Uterus (tissue), 4 donors: Measurements from ENCODE around the gene SND1. TPM values are rescaled to one million over a fixed set of nuclear protein-coding genes. Genes with fewer than 3 reads are reported as not detected.

ENCODE experiments used
- DNase-seq, 2 donors: peaks; one replicate each; pipeline ENCODE4 v3.0.0-alpha.2; 2019 to 2020
- H3K27ac ChIP-seq, 2 donors: fragments of 200-600 bp; sonication (generic); 1 replicate in 1 of 2; 2 replicates in 1 of 2; pipeline ENCODE4 v1.5.1; 2016 to 2018
- H3K27me3 ChIP-seq, 2 donors: fragments of 200-600 bp; sonication (generic); one replicate each; pipeline ENCODE4 v1.5.1; 2018 to 2019; ENCODE audit warnings: control low read depth in 1 of 2
- H3K36me3 ChIP-seq, 2 donors: fragments of 200-600 bp; sonication (generic); one replicate each; pipeline ENCODE4 v1.5.1; 2019; ENCODE audit warnings: control low read depth in 1 of 2
- H3K4me1 ChIP-seq, 2 donors: fragments of 200-600 bp; sonication (generic); one replicate each; pipeline ENCODE4 v1.5.1; 2018 to 2019; ENCODE audit warnings: control low read depth in 1 of 2
- H3K4me3 ChIP-seq, 2 donors: fragments of 200-600 bp; sonication (generic); 1 replicate in 1 of 2; 2 replicates in 1 of 2; pipeline ENCODE4 v1.5.1; 2018 to 2019; ENCODE audit warnings: mild to moderate bottlenecking in 1 of 2
- H3K9me3 ChIP-seq, 2 donors: fragments of 200-600 bp; sonication (generic); one replicate each; pipeline ENCODE4 v1.5.1; 2019; ENCODE audit warnings: control low read depth in 1 of 2
- POLR2A ChIP-seq, 2 donors: fragments of 450-650 bp; IDR thresholded peaks; one replicate each; pipeline ENCODE4 v1.6.1; 2016; ENCODE audit warnings: antibody characterized with exemption in 2 of 2, mild to moderate bottlenecking in 1 of 2, moderate library complexity in 1 of 2
- intact Hi-C: fragments of 100-400 bp; cut with DNase I; formaldehyde crosslinking; loops from one replicate; pipeline ENCODE4 v1.15.1; 2023; ENCODE audit warnings: low total_unique reads
- total RNA-seq, 4 donors: library from RNA; depleted of rRNA in 3 of 4; stranded (reverse); fragments of >200 nt in 3 of 4; gene quantifications; one replicate each; pipeline versions ENCODE4 v1.1.0 to v1.2.4, GENCODE V29; 2014 to 2023
- TF ChIP-seq, protein P1 (sequence below), 4 experiments: fragments of 200-600 bp in 2 of 4; fragments of 450-650 bp in 2 of 4; sonication (generic) in 2 of 4; IDR thresholded peaks; one replicate each; pipeline ENCODE4 v1.5.1; 2016 to 2019; ENCODE audit warnings: antibody characterized with exemption in 4 of 4, mild to moderate bottlenecking in 2 of 4, moderate library complexity in 1 of 4
- donor health status: DM: yes; HTN: yes; CAD: no.

SND1 gene
- total RNA-seq, 4 donors from 2014 or later = 54.8 to 192 (median 117) TPM

GRCh38 chr7:127895360-127895759, 243.4 kb downstream of the SND1 start:
- Histone ChIP-seq H3K9me3 (no peaks in the 10 kb centered on the region), H3K4me1 (peaks cover 0 to 8% of the 10 kb centered on the region in 2 donors), H3K4me3 (no peak overlapping the region), H3K27ac (no peak overlapping the region), H3K36me3 (no peaks in the 10 kb centered on the region), H3K27me3 (no peaks in the 10 kb centered on the region)
- no peak for DNase-seq
- intact Hi-C loops = no loop called here
- TF ChIP-seq, protein P1, sequence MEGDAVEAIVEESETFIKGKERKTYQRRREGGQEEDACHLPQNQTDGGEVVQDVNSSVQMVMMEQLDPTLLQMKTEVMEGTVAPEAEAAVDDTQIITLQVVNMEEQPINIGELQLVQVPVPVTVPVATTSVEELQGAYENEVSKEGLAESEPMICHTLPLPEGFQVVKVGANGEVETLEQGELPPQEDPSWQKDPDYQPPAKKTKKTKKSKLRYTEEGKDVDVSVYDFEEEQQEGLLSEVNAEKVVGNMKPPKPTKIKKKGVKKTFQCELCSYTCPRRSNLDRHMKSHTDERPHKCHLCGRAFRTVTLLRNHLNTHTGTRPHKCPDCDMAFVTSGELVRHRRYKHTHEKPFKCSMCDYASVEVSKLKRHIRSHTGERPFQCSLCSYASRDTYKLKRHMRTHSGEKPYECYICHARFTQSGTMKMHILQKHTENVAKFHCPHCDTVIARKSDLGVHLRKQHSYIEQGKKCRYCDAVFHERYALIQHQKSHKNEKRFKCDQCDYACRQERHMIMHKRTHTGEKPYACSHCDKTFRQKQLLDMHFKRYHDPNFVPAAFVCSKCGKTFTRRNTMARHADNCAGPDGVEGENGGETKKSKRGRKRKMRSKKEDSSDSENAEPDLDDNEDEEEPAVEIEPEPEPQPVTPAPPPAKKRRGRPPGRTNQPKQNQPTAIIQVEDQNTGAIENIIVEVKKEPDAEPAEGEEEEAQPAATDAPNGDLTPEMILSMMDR (IDR thresholded peaks at IDR 0.05) = no peak

DNA sequence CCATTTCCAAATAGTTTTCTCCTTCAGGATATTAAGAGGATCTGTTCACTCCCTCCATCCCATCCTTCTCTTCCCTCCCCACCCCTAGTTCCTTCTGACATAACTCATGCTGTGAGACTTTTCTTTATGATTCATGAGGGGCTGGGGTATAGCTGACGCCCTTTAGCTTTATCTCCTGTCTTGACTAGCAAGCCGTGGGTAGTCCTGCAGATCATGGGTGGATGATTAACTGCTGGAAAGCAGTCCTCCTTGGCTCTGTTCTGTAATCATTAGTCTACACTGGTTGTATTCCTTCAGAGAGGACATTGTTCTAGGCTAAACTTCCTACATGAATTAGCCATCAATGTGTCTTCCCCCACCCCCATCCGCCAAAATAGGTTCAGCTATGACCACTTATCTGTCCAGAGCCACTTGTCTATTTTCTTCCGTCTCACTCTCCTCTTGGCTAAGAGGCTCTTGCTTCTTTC, 243.9 kb downstream of the SND1 start:
- Histone ChIP-seq H3K27ac (no peak overlapping the region), H3K4me3 (no peak overlapping the region), H3K27me3 (no peaks in the 10 kb centered on the region), H3K4me1 (peaks cover 0 to 8% of the 10 kb centered on the region in 2 donors), H3K36me3 (no peaks in the 10 kb centered on the region), H3K9me3 (no peaks in the 10 kb centered on the region)
- intact Hi-C loops = no loop called here
- TF ChIP-seq POLR2A (IDR thresholded peaks at IDR 0.05) = no peak
- TF ChIP-seq, protein P1 (IDR thresholded peaks at IDR 0.05) = no peak
- no peak for DNase-seq

GRCh38 chr7:127896659-127897058, 244.7 kb downstream of the SND1 start:
- intact Hi-C loops = no loop called here
- Histone ChIP-seq H3K36me3 (no peaks in the 10 kb centered on the region), H3K9me3 (no peaks in the 10 kb centered on the region), H3K27ac (no peak overlapping the region), H3K27me3 (no peaks in the 10 kb centered on the region), H3K4me1 (peaks cover 4 to 8% of the 10 kb centered on the region in 2 donors), H3K4me3 (no peak overlapping the region)
- no peak for DNase-seq
- no peak for TF ChIP-seq POLR2A (IDR thresholded peaks at IDR 0.05)
- TF ChIP-seq, protein P1 (IDR thresholded peaks at IDR 0.05) = no peak

- Histone ChIP-seq H3K27ac (no peak overlapping the region), H3K36me3 (no peaks in the 10 kb centered on the region), H3K4me1 (peaks cover 4 to 8% of the 10 kb centered on the region in 2 donors), H3K27me3 (no peaks in the 10 kb centered on the region), H3K4me3 (no peak overlapping the region), H3K9me3 (no peaks in the 10 kb centered on the region)
- intact Hi-C loops = no loop called here
- DNase-seq = no peak
- TF ChIP-seq, protein P1 (IDR thresholded peaks at IDR 0.05) = no peak
- TF ChIP-seq POLR2A (IDR thresholded peaks at IDR 0.05) = no peak
These were observed 245.9 kb downstream of the SND1 start for GRCh38 chr7:127897704-127898454.

DNA sequence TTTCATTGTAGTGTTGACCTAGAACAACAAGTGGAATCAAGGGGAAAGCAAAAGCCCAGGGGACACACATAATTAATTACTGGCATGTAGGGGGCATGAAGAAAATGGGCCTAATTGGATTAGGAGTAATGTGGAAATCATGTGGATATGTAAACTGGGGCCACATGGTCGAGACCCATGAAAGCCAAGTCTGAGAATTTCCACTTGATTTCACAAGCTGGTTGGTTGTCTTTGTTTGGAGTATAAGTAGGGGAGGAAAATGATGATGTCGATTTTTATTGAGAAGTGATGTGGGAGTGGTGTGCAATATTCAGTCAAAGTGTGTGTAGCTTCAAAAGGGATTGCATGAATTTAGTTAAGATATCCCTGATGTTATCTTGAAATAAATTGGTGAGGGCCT, 247.4 kb downstream of the SND1 start:
- H3K4me3 ChIP-seq = no peak overlapping the region
- intact Hi-C loops = no loop called here
- no peak for DNase-seq
- no peak overlapping the region for H3K27ac ChIP-seq
- TF ChIP-seq, protein P1 (IDR thresholded peaks at IDR 0.05) = no peak
- TF ChIP-seq POLR2A (IDR thresholded peaks at IDR 0.05) = no peak
- no peaks in the 10 kb centered on the region for H3K36me3 ChIP-seq
- peaks cover under 1 to 4% of the 10 kb centered on the region in 2 donors for H3K4me1 ChIP-seq
- no peaks in the 10 kb centered on the region for H3K9me3 ChIP-seq
- no peaks in the 10 kb centered on the region for H3K27me3 ChIP-seq
